ENCODE results near the gene TOPBP1. TPM values are rescaled to one million over a fixed set of nuclear protein-coding genes. Genes with fewer than 3 reads are reported as not detected.
A peak's percentile ranks its signal among the peaks of the same experiment; 100 is the strongest.

TOPBP1 gene
- total RNA-seq, 2 donors from 2014 or later: 49.2 to 52.3 TPM

GRCh38 chr3:133583396-133583795 is 78.3 kb downstream of the TOPBP1 start:
- no peak for TF ChIP-seq CTCF (conservative IDR thresholded peaks at IDR 0.05)
- Mint-ChIP-seq H3K27me3 (ENCODE audit: insufficient read depth) (no peaks in the 10 kb centered on the region), H3K27ac (peak overlapping the region; percentile 56), H3K4me3 (no peak overlapping the region), H3K9me3 (no peaks in the 10 kb centered on the region), H3K36me3 (ENCODE audit: low read depth) (peaks cover 72% of the 10 kb centered on the region), H3K4me1 (peaks cover 2% of the 10 kb centered on the region)
- Histone ChIP-seq H3K4me3 (ENCODE audit: low read length) (no peak overlapping the region), H3K4me1 (ENCODE audit: control insufficient read depth, insufficient read depth, low read length) (no peaks in the 10 kb centered on the region), H3K9me3 (ENCODE audit: control insufficient read depth, low read length) (no peaks in the 10 kb centered on the region), H3K9ac (ENCODE audit: extremely low read depth, low read length, poor library complexity, severe bottlenecking) (no peak overlapping the region), H3K27me3 (ENCODE audit: control insufficient read depth, insufficient read depth, low read length, poor library complexity, severe bottlenecking) (no peaks in the 10 kb centered on the region), H3K36me3 (ENCODE audit: control insufficient read depth, insufficient read depth, low read length) (peaks cover 93% of the 10 kb centered on the region), H3K27ac (ENCODE audit: low read depth, low read length) (no peak overlapping the region)
- DNase-seq: no peak
- WGBS, 2 experiments (ENCODE audit: insufficient coverage in 1 of 2, insufficient read length in 1 of 2): 88 to 97% methylated on average over 5 of the region's 6 CpGs

GRCh38 chr3:133578548-133579191 is 83.1 kb downstream of the TOPBP1 start:
- Mint-ChIP-seq H3K36me3 (ENCODE audit: low read depth) (peaks cover 64% of the 10 kb centered on the region), H3K27ac (no peak overlapping the region), H3K27me3 (ENCODE audit: insufficient read depth) (no peaks in the 10 kb centered on the region), H3K9me3 (no peaks in the 10 kb centered on the region), H3K4me1 (peaks cover 18% of the 10 kb centered on the region), H3K4me3 (no peak overlapping the region)
- Histone ChIP-seq H3K27me3 (ENCODE audit: control insufficient read depth, insufficient read depth, low read length, poor library complexity, severe bottlenecking) (no peaks in the 10 kb centered on the region), H3K4me3 (ENCODE audit: low read length) (peak overlapping the region; percentile 12), H3K27ac (ENCODE audit: low read depth, low read length) (no peak overlapping the region), H3K4me1 (ENCODE audit: control insufficient read depth, insufficient read depth, low read length) (no peaks in the 10 kb centered on the region), H3K9ac (ENCODE audit: extremely low read depth, low read length, poor library complexity, severe bottlenecking) (no peak overlapping the region), H3K36me3 (ENCODE audit: control insufficient read depth, insufficient read depth, low read length) (peaks cover 78% of the 10 kb centered on the region), H3K9me3 (ENCODE audit: control insufficient read depth, low read length) (no peaks in the 10 kb centered on the region)
- no peak for DNase-seq
- peak; percentile 77 for TF ChIP-seq CTCF (conservative IDR thresholded peaks at IDR 0.05)
- 64% methylated on average over 1 of the region's 1 CpG; no CpG with 5 or more reads in 1 of the 2 experiments for WGBS, 2 experiments (ENCODE audit: insufficient coverage in 1 of 2, insufficient read length in 1 of 2)

- H3K4me1 ChIP-seq (ENCODE audit: control insufficient read depth, insufficient read depth, low read length): no peaks in the 10 kb centered on the region
- no peak for TF ChIP-seq CTCF (conservative IDR thresholded peaks at IDR 0.05)
- H3K4me3 Mint-ChIP-seq: peak overlapping the region; percentile 85
- peak overlapping the region; percentile 87 for H3K9ac ChIP-seq (ENCODE audit: extremely low read depth, low read length, poor library complexity, severe bottlenecking)
- H3K27ac Mint-ChIP-seq: peak overlapping the region; percentile 49
- no peaks in the 10 kb centered on the region for H3K9me3 Mint-ChIP-seq
- no peaks in the 10 kb centered on the region for H3K9me3 ChIP-seq (ENCODE audit: control insufficient read depth, low read length)
- no peak for DNase-seq
- no peaks in the 10 kb centered on the region for H3K27me3 ChIP-seq (ENCODE audit: control insufficient read depth, insufficient read depth, low read length, poor library complexity, severe bottlenecking)
- H3K4me1 Mint-ChIP-seq: peaks cover 18% of the 10 kb centered on the region
- H3K27ac ChIP-seq (ENCODE audit: low read depth, low read length): no peak overlapping the region
- peaks cover 53% of the 10 kb centered on the region for H3K36me3 ChIP-seq (ENCODE audit: control insufficient read depth, insufficient read depth, low read length)
- peaks cover 43% of the 10 kb centered on the region for H3K36me3 Mint-ChIP-seq (ENCODE audit: low read depth)
- no peaks in the 10 kb centered on the region for H3K27me3 Mint-ChIP-seq (ENCODE audit: insufficient read depth)
- H3K4me3 ChIP-seq (ENCODE audit: low read length): peak overlapping the region; percentile 99
- 62 to 85% methylated on average over 2 to 3 of the region's 3 CpGs for WGBS, 2 experiments (ENCODE audit: insufficient coverage in 1 of 2, insufficient read length in 1 of 2)
Measured at GRCh38 chr3:133576169-133576568, 85.6 kb downstream of the TOPBP1 start.
